ENCODE measurements around the gene LRRC72. TPM values are rescaled to one million over a fixed set of nuclear protein-coding genes. Genes with fewer than 3 reads are reported as not detected.

Gene LRRC72
- total and polyA plus RNA-seq, 2 experiments from 2014 or later = not detected

GRCh38 chr7:16542401-16542800 lies 15.8 kb downstream of the LRRC72 start (continued):
- TF ChIP-seq CTCF (conservative IDR thresholded peaks at IDR 0.05; ENCODE audit: low read depth in 2 of 2) = no peak
- no peak for TF ChIP-seq ETS1 (IDR thresholded peaks at IDR 0.05)
- no peak for TF ChIP-seq ZNF331 (CRISPR knock-in tag; IDR thresholded peaks at IDR 0.05; ENCODE audit: low read depth)
- TF ChIP-seq EZH2phosphoT487 (IDR thresholded peaks at IDR 0.05; ENCODE audit: unreplicated experiment) = no peak
- TF ChIP-seq NANOG (IDR thresholded peaks at IDR 0.05; ENCODE audit: borderline replicate concordance) = no peak
- no peak for TF ChIP-seq REST (IDR thresholded peaks at IDR 0.05; ENCODE audit: unreplicated experiment)

GRCh38 chr7:16543456-16543855 lies 16.8 kb downstream of the LRRC72 start:
- Mint-ChIP-seq H3K9me3 (peaks cover under 1% of the 10 kb centered on the region; the same call in 2 of the 3 replicates), H3K4me1 (no peaks in the 10 kb centered on the region), H3K27ac (no peak overlapping the region), H3K27me3 (ENCODE audit: insufficient read depth, low read depth, poor library complexity) (no peaks in the 10 kb centered on the region), H3K4me3 (no peak overlapping the region), H3K36me3 (ENCODE audit: low read depth) (no peaks in the 10 kb centered on the region)
- no peak overlapping the region for H3K27ac ChIP-seq (ENCODE audit: low read depth)
- no peaks in the 10 kb centered on the region for H3K27me3 ChIP-seq (ENCODE audit: insufficient read depth)
- ATAC-seq (no peak), DNase-seq (ENCODE audit: low spot score) (no peak)
- no peak overlapping the region for H2AFZ ChIP-seq
- H3K9me2 ChIP-seq (ENCODE audit: insufficient read depth) = peaks cover 4% of the 10 kb centered on the region
- no peaks in the 10 kb centered on the region for H3K36me3 ChIP-seq (ENCODE audit: insufficient read depth)
- H3F3A ChIP-seq (replicated peaks; ENCODE audit: low read depth) = no peaks in the 10 kb centered on the region
- no peaks in the 10 kb centered on the region for H3K79me2 ChIP-seq (replicated peaks; ENCODE audit: insufficient read depth)
- H3K4me2 ChIP-seq = no peak overlapping the region
- H3K4me3 ChIP-seq = no peak overlapping the region
- H4K20me1 ChIP-seq (replicated peaks; ENCODE audit: insufficient read depth) = no peaks in the 10 kb centered on the region
- no peaks in the 10 kb centered on the region for H3K4me1 ChIP-seq (ENCODE audit: insufficient read depth)
- TF ChIP-seq NANOG (IDR thresholded peaks at IDR 0.05; ENCODE audit: borderline replicate concordance) (no peak), POLR2AphosphoS5 (IDR thresholded peaks at IDR 0.05; ENCODE audit: low read depth) (no peak), EZH2phosphoT487 (IDR thresholded peaks at IDR 0.05; ENCODE audit: unreplicated experiment) (no peak), ZNF114 (CRISPR knock-in tag; IDR thresholded peaks at IDR 0.05) (no peak), REST (IDR thresholded peaks at IDR 0.05; ENCODE audit: unreplicated experiment) (no peak), CREB1 (CRISPR knock-in tag; IDR thresholded peaks at IDR 0.05; ENCODE audit: low read depth) (no peak), ZNF331 (CRISPR knock-in tag; IDR thresholded peaks at IDR 0.05; ENCODE audit: low read depth) (no peak), JUNB (IDR thresholded peaks at IDR 0.05; ENCODE audit: unreplicated experiment) (no peak), CTCF (conservative IDR thresholded peaks at IDR 0.05; ENCODE audit: low read depth in 2 of 2) (no peak), EZH2 (IDR thresholded peaks at IDR 0.05; ENCODE audit: low read depth, unreplicated experiment) (no peak), ETS1 (IDR thresholded peaks at IDR 0.05) (no peak)
